H1 (cell line): Measurements from ENCODE around the gene KCNQ1. TPM values are rescaled to one million over a fixed set of nuclear protein-coding genes. Genes with fewer than 3 reads are reported as not detected.
A peak's percentile ranks its signal among the peaks of the same experiment; 100 is the strongest.

Experiments
- CTCF ChIA-PET: fragments of 300-600 bp; sonication (Branson Sonifier 250); formaldehyde crosslinking; loops from one replicate; lab custom pipeline; 2021; ENCODE audit not compliant: partially characterized antibody; lab: Charles Lee
- POLR2A ChIA-PET: fragments of 300-600 bp; sonication (Branson Sonifier 250); formaldehyde crosslinking; loops from one replicate; lab custom pipeline; 2021; ENCODE audit warnings: inconsistent platforms; ENCODE audit not compliant: partially characterized antibody; lab: Charles Lee
- DNase-seq, 2 experiments: peaks; one replicate each; pipeline versions ENCODE4 v3.0.0 to v3.0.0-alpha.2; 2010 to 2022; ENCODE audit warnings: low spot score in 2 of 2, low read depth in 1 of 2, mixed read lengths in 1 of 2
- FAIRE-seq: peaks from 2 replicates; lab custom pipeline; 2011; peaks lifted over from hg19 to GRCh38; lab: Jason Lieb, UNC
- H2AFZ ChIP-seq: 2 replicates; pipeline ENCODE4 v1.8.1; 2012; ENCODE audit warnings: low read length, inconsistent platforms
- H2AK5ac ChIP-seq: 2 replicates; pipeline ENCODE4 v1.6.1; 2013; ENCODE audit warnings: low read depth, low read length
- H2BK120ac ChIP-seq: replicated peaks from 2 replicates; pipeline ENCODE3; 2013; ENCODE audit warnings: low read depth, low read length, inconsistent platforms
- H2BK12ac ChIP-seq: 2 replicates; pipeline ENCODE4 v1.6.1; 2013; ENCODE audit warnings: low read depth, low read length
- H2BK15ac ChIP-seq: 2 replicates; pipeline ENCODE4 v1.6.1; 2013; ENCODE audit warnings: low read length
- H2BK20ac ChIP-seq: 2 replicates; pipeline ENCODE4 v1.6.1; 2013; ENCODE audit warnings: low read length
- H2BK5ac ChIP-seq: 2 replicates; pipeline ENCODE4 v1.6.1; 2013; ENCODE audit warnings: low read depth, low read length
- H3K14ac ChIP-seq: 2 replicates; pipeline ENCODE4 v1.6.1; 2013; ENCODE audit warnings: inconsistent platforms; ENCODE audit not compliant: insufficient read length
- H3K18ac ChIP-seq: 2 replicates; pipeline ENCODE4 v1.6.1; 2013; ENCODE audit warnings: low read length; ENCODE audit errors: extremely low read depth
- H3K23ac ChIP-seq: 2 replicates; pipeline ENCODE4 v1.6.1; 2013; ENCODE audit warnings: inconsistent platforms; ENCODE audit not compliant: insufficient read length
- H3K23me2 ChIP-seq: 2 replicates; pipeline ENCODE4 v1.6.1; 2013; ENCODE audit warnings: low read depth, low read length
- H3K27ac ChIP-seq: 2 replicates; pipeline ENCODE4 v1.6.1; 2011; ENCODE audit warnings: low read depth, low read length, inconsistent platforms
- H3K27me3 ChIP-seq, 4 experiments: replicated peaks in 1 of 4; 1 replicate in 1 of 4; 2 replicates in 3 of 4; pipeline versions ENCODE4 v1.6.1 to v1.8.1; 2011 to 2013; ENCODE audit warnings: low read length in 3 of 4, mild to moderate bottlenecking in 3 of 4, inconsistent platforms in 2 of 4, mixed read lengths in 2 of 4, moderate library complexity in 1 of 4; ENCODE audit not compliant: control insufficient read depth in 3 of 4, insufficient read depth in 3 of 4; ENCODE audit errors: extremely low read depth in 1 of 4
- H3K36me3 ChIP-seq, 4 experiments: 2 replicates each; pipeline versions ENCODE4 v1.6.1 to v1.8.1; 2011 to 2013; ENCODE audit warnings: mild to moderate bottlenecking in 4 of 4, low read length in 3 of 4, moderate library complexity in 2 of 4, control low read depth in 1 of 4, inconsistent platforms in 1 of 4; ENCODE audit not compliant: insufficient read depth in 4 of 4, control insufficient read depth in 2 of 4
- H3K4ac ChIP-seq: replicated peaks from 2 replicates; pipeline ENCODE3; 2013; ENCODE audit warnings: low read length, low read depth, mixed read lengths, inconsistent platforms; ENCODE audit not compliant: insufficient read length
- H3K4me1 ChIP-seq, 4 experiments: replicated peaks in 1 of 4; 1 replicate in 1 of 4; 2 replicates in 3 of 4; pipeline versions ENCODE4 v1.6.1 to v1.8.1; 2011 to 2013; ENCODE audit warnings: low read length in 3 of 4, inconsistent platforms in 2 of 4, mixed read lengths in 1 of 4; ENCODE audit not compliant: insufficient read depth in 4 of 4, control insufficient read depth in 3 of 4
- H3K4me2 ChIP-seq, 2 experiments: 2 replicates each; pipeline versions ENCODE4 v1.6.1 to v1.8.1; 2011 to 2013; ENCODE audit warnings: low read depth in 2 of 2, low read length in 2 of 2, control low read depth in 1 of 2, inconsistent platforms in 1 of 2, mild to moderate bottlenecking in 1 of 2; ENCODE audit not compliant: insufficient read depth in 1 of 2
- H3K4me3 ChIP-seq, 4 experiments: fragments of 200-600, 300-600 bp in 1 of 4; sonication (generic), shearing (Covaris generic), sonication (Bioruptor Twin) in 1 of 4; 2 replicates each; pipeline versions ENCODE4 v1.5.1 to v1.8.1; 2011 to 2016; ENCODE audit warnings: low read length in 4 of 4, low read depth in 3 of 4, control low read depth in 2 of 4, inconsistent platforms in 2 of 4, mild to moderate bottlenecking in 2 of 4, mixed read lengths in 1 of 4, moderate library complexity in 1 of 4; ENCODE audit not compliant: insufficient read depth in 2 of 4; ENCODE audit errors: extremely low read depth in 1 of 4
- H3K56ac ChIP-seq: replicated peaks from 2 replicates; pipeline ENCODE3; 2013; ENCODE audit warnings: low read depth, mild to moderate bottlenecking, mixed read lengths, low read length, inconsistent platforms; ENCODE audit not compliant: insufficient read length
- H3K79me1 ChIP-seq: 2 replicates; pipeline ENCODE4 v1.6.1; 2013; ENCODE audit warnings: low read depth, low read length, control low read depth
- H3K79me2 ChIP-seq, 2 experiments: 2 replicates each; pipeline versions ENCODE4 v1.6.1 to v1.8.1; 2012 to 2013; ENCODE audit warnings: low read length in 2 of 2, mild to moderate bottlenecking in 2 of 2, inconsistent platforms in 1 of 2; ENCODE audit not compliant: insufficient read depth in 2 of 2, control insufficient read depth in 1 of 2
- H3K9ac ChIP-seq, 4 experiments: replicated peaks in 1 of 4; 1 replicate in 1 of 4; 2 replicates in 3 of 4; pipeline versions ENCODE4 v1.6.1 to v1.8.1; 2011 to 2013; ENCODE audit warnings: low read depth in 3 of 4, low read length in 3 of 4, control low read depth in 2 of 4, mild to moderate bottlenecking in 2 of 4, moderate library complexity in 2 of 4, inconsistent platforms in 1 of 4; ENCODE audit errors: extremely low read depth in 1 of 4
- H3K9me3 ChIP-seq, 2 experiments: 2 replicates each; pipeline versions ENCODE4 v1.6.1 to v1.8.1; 2012 to 2013; ENCODE audit warnings: mild to moderate bottlenecking in 2 of 2, moderate library complexity in 2 of 2, control low read depth in 1 of 2, inconsistent platforms in 1 of 2, low read depth in 1 of 2, low read length in 1 of 2, mixed read lengths in 1 of 2; ENCODE audit not compliant: insufficient read depth in 2 of 2
- H4K20me1 ChIP-seq, 2 experiments: replicated peaks in 1 of 2; 2 replicates each; pipeline versions ENCODE3 to v1.8.1; 2011 to 2013; ENCODE audit warnings: inconsistent platforms in 2 of 2, low read length in 2 of 2, mild to moderate bottlenecking in 1 of 2; ENCODE audit not compliant: insufficient read depth in 2 of 2, control insufficient read depth in 1 of 2
- H4K5ac ChIP-seq: 2 replicates; pipeline ENCODE4 v1.6.1; 2013; ENCODE audit warnings: low read length, low read depth, mixed read lengths, inconsistent platforms; ENCODE audit not compliant: insufficient read length
- H4K8ac ChIP-seq: 2 replicates; pipeline ENCODE4 v1.8.0; 2013; ENCODE audit warnings: mild to moderate bottlenecking, moderate library complexity, low read length, inconsistent platforms; ENCODE audit not compliant: insufficient read depth; ENCODE audit errors: extremely low read depth
- H4K91ac ChIP-seq: replicated peaks from 2 replicates; pipeline ENCODE3; 2013; ENCODE audit warnings: low read length, mixed read lengths, inconsistent platforms; ENCODE audit not compliant: insufficient read length
- FOSL1 ChIP-seq: IDR thresholded peaks from 2 replicates; pipeline ENCODE4 v1.6.1; 2011; ENCODE audit warnings: mild to moderate bottlenecking, low read depth, low read length, moderate library complexity; ENCODE audit not compliant: insufficient read depth
- KDM5A ChIP-seq: fragments of 200-600 bp; IDR thresholded peaks from 2 replicates; pipeline ENCODE4 v1.7.1; 2012; ENCODE audit warnings: mild to moderate bottlenecking, low read length, inconsistent platforms, mixed read lengths
- SIRT6 ChIP-seq: IDR thresholded peaks from one replicate; pipeline ENCODE4 v1.7.1; 2012; ENCODE audit warnings: low read length, inconsistent platforms
- YY1 ChIP-seq: IDR thresholded peaks from 2 replicates; pipeline ENCODE4 v1.6.1; 2011; ENCODE audit warnings: low read depth, mild to moderate bottlenecking, low read length
- ZNF274 ChIP-seq: IDR thresholded peaks from 2 replicates; pipeline ENCODE4 v1.7.0; 2012; ENCODE audit warnings: low read length, borderline replicate concordance; ENCODE audit errors: extremely low read depth
- WGBS, 2 experiments: shearing (Covaris generic) in 1 of 2; methylation state at CpG; one replicate each; pipeline versions ENCODE4 v1.1.6 to v1.1.7; 2013 to 2015; ENCODE audit warnings: low lambda C conversion rate in 2 of 2, mixed read lengths in 2 of 2, inconsistent platforms in 1 of 2, low coverage in 1 of 2, missing lambda C conversion rate in 1 of 2; ENCODE audit not compliant: insufficient replicate concordance in 2 of 2, insufficient coverage in 1 of 2, insufficient read length in 1 of 2; ENCODE audit errors: extremely low coverage in 1 of 2, missing lambda C conversion rate in 1 of 2; 5-methylcytosine and 5-hydroxymethylcytosine counted together
- polyA plus RNA-seq, 7 experiments: library from polyadenylated mRNA; depleted of rRNA in 3 of 7; stranded (reverse) in 5 of 7; unstranded in 2 of 7; fragments of >200 nt in 5 of 7; fragments of 200-250 nt in 2 of 7; gene quantifications; 1 replicate in 5 of 7; 2 replicates in 1 of 7; 4 replicates in 1 of 7; pipeline versions ENCODE4 v1.2.1 to v1.2.3, GENCODE V29; 2011 to 2013; ENCODE audit warnings: missing spikeins in 2 of 7, mixed read lengths in 2 of 7
- total RNA-seq: library from RNA; stranded (reverse); fragmentation: NEBNext Ultra II Directional; extraction: Animal tissue kit (Norgen Biotek cat#: 25700); gene quantifications from 2 replicates; pipeline ENCODE4 v1.2.1, GENCODE V29; 2021

Gene KCNQ1
- total and polyA plus RNA-seq, 2 of the 8 experiments (the other 6 are each of a cell fraction or from before 2014, with no cell fraction given) = 1.9 to 2.0 TPM

DNA sequence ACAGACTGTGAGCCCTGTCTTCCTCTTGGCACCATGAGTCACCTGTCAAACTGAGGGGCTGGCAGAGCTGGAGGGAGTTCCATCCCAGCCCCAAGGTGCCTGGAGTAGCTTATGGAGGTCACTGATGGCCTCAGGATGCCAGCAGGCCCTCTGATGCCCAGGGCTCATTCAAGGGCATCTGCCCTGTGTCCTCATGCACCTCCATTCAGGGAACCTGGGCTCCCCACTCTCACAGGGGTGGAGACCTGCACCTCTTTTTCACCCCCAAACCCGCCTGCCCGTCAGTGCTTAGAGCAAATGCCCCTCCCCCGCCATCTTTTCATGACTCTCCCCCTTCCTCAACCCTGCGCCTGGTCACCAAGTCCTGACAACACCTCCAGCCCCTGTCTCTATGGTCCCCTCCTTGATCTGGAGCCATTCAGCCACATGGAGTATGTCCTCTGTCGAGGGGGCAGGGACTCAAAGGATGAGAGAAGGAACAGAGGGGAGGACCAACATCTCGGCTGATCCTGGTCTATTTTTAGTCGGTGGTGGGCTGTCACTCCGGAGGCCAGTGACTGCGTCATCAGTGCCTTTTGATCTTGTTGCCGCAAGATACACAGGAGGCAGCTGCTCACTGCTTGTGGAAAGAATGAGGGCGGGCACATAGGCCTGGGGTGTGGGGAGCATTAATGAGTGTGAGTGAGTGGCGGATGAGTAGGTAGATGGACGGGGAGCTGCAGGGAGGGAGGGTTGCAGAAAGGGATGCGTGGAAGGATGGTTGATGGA is 368.5 kb downstream of the KCNQ1 start:
- Histone ChIP-seq H3K9ac (no peak overlapping the region), H3K36me3 (no peaks in the 10 kb centered on the region), H3K56ac (no peak overlapping the region), H3K9me3 (peaks cover 6 to 10% of the 10 kb centered on the region in 2 experiments; a peak in 3 of 4 replicates), H4K8ac (no peak overlapping the region), H3K23ac (no peak overlapping the region), H3K79me2 (no peaks in the 10 kb centered on the region), H3K4me3 (no peak overlapping the region), H3K4me2 (no peak overlapping the region), H3K4ac (no peak overlapping the region), H3K18ac (no peak overlapping the region), H3K79me1 (no peaks in the 10 kb centered on the region), H4K20me1 (peaks cover 0 to 2% of the 10 kb centered on the region in 2 experiments), H3K4me1 (peaks cover 0 to 14% (median 6%) of the 10 kb centered on the region in 4 experiments; a peak in 5 of 7 replicates), H2BK20ac (no peak overlapping the region), H4K91ac (no peak overlapping the region), H3K23me2 (peaks cover 14% of the 10 kb centered on the region; the same call in 1 of the 2 replicates), H2BK12ac (peak overlapping the region; percentile 39; the same call in 1 of the 2 replicates), H2AK5ac (no peak overlapping the region), H4K5ac (no peak overlapping the region), H2BK15ac (no peak overlapping the region), H3K14ac (no peak overlapping the region), H2BK5ac (peak overlapping the region; percentile 24; the same call in 1 of the 2 replicates), H3K27me3 (peaks cover 0 to 30% (median 14%) of the 10 kb centered on the region in 4 experiments; a peak in 6 of 7 replicates), H2AFZ (no peak overlapping the region), H2BK120ac (no peak overlapping the region), H3K27ac (no peak overlapping the region)
- WGBS, 2 experiments = 74 to 100% methylated on average over 2 to 14 of the region's 14 CpGs
- FAIRE-seq (no peak), DNase-seq (no peak)
- ChIA-PET CTCF (interaction anchor here (0.7 kb wide), 1 partner anchor 280 kb away, joined by 3 read pairs; no protein-coding TSS in a partner anchor), POLR2A (no interaction called here)
- TF ChIP-seq SIRT6 (no peak), YY1 (no peak), KDM5A (no peak), FOSL1 (no peak), ZNF274 (no peak)
